Measurements from ENCODE around the gene FILIP1L. TPM values are rescaled to one million over a fixed set of nuclear protein-coding genes. Genes with fewer than 3 reads are reported as not detected.

The FILIP1L gene
- polyA plus RNA-seq, 12 donors: 55.9 to 104 (median 65.0) TPM; not detected in 1

- DNase-seq: no peak
Observed at GRCh38 chr3:99871231-99872045, 242.9 kb downstream of the FILIP1L start.

GRCh38 chr3:99870712-99871111, 243.6 kb downstream of the FILIP1L start:
- DNase-seq: no peak

DNA sequence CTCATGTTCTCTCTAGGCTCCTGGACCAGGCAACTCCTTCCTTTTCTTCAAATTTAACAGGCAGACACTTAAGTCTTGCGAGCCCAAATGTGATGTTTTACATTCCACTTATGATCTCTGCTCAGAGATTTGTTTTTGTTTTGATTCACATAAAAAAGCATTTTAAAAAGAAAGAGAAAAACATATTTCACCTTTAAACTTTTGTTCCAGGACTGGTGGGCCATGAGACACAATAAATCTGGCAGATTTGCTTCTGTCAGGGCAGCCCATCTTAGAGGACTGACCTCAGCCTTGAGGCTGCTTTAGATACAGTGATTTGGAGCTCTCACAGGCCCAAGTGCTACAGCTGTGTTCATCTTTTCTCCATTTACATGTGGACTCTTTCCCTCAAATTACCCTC, 244.7 kb downstream of the FILIP1L start:
- DNase-seq: no peak

DNA sequence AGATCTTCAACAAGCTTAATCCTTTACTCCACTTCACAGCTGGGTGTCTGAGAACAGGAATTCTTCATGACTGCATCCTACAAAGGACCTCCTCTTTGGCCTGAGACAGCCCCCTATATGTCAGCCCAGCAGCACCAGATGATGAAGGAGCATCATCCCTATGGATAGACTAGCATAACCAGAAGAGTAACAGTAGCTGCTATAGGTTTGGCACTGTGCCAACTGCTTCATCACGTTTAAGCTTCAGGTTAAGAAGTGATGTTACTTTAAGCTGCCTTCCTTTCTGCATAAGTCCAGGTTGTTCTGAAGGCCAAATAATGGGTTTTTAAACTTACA, 246.0 kb downstream of the FILIP1L start:
- no peak for DNase-seq

GRCh38 chr3:99867594-99868310, 246.5 kb downstream of the FILIP1L start:
- no peak for DNase-seq

- DNase-seq: no peak
Observed at GRCh38 chr3:99866261-99866761, 248.0 kb downstream of the FILIP1L start.

- DNase-seq: no peak
Observed at GRCh38 chr3:99865321-99865720, 249.0 kb downstream of the FILIP1L start.

GRCh38 chr3:99864289-99864688, 250.0 kb downstream of the FILIP1L start:
- no peak for DNase-seq

GRCh38 chr3:99863588-99863987, 250.7 kb downstream of the FILIP1L start:
- DNase-seq: no peak

GRCh38 chr3:99863002-99863401, 251.3 kb downstream of the FILIP1L start:
- DNase-seq: no peak

DNA sequence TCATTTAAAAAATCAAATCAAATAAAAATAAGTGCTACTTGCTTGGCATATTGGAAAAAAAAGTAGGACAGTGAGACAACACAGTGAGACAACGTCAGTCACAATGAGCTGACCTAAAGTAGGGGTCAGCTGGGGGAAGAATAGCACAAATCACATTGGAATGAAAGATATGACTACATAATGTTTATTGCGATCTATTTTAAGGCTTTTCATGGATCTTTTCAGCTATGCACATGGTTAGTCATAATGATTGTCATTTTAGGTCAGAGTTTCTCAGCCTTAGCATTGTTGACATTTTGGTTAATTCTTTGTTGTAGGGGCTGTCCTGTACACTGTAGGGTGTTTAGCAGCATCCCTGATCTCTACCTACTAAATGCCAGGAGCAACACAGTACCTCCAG, 252.1 kb downstream of the FILIP1L start:
- no peak for DNase-seq

DNA sequence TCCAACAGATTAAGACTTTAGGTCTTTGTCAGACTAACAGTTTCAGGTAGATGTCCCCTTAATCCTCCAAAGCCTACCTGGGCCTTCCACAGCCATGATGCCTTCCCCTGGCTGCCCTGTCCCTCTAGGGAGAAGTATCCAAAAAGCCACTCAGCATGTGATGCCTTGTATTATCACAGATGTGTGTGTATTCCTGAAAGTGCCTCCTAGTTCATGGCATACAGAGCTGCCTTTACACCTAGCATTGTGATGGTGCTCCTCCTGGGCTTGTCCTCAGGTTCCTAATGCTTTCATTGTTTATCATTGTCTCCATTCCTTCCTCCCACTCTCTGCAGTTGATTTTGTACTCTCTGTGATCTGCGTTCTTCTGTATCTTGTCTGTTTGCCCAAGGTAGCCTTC, 253.1 kb downstream of the FILIP1L start:
- DNase-seq: no peak

GRCh38 chr3:99859825-99860224, 254.5 kb downstream of the FILIP1L start:
- no peak for DNase-seq

DNA sequence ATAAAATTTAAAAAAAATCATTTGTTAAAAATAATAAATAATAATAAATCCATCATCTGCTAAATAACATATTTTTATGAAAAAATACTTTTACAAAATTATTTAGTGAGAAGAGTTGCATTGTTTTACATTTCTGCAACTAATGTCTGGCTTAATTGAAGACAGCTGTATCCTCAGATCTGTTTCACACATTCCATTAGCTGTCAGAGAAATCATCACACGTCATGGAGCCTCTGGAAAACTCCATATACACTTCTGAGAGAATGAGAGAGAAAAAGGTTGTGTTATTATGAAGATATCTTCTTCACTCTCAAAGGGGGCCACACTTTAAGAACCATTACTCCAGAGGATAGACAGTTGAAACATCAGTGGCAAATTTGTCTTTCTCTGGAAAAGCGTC, 255.8 kb downstream of the FILIP1L start:
- DNase-seq: no peak

GRCh38 chr3:99857278-99857677, 257.0 kb downstream of the FILIP1L start:
- no peak for DNase-seq

- DNase-seq: no peak
Observed at GRCh38 chr3:99856437-99857220, 257.7 kb downstream of the FILIP1L start.

DNA sequence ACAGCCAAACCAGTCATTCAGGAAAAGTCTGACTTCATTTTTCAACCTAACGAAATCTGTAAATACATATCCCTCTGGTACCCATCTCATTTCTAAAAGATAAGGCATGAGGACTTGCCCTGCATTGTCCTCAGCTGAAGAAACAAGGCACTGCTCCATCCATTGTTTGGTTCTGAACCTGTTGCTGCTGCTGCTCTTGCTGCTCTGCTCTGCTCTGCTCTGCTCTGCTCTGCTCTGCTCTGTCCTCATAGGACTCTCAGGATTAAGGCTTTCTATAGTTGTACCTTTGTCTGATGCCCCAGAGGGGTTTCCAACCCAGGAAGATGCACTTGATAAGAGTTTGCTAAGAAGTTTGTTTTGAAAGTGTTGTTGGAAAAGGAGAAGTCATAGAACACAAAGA, 258.4 kb downstream of the FILIP1L start:
- DNase-seq: no peak

- DNase-seq: no peak
Observed at GRCh38 chr3:99854756-99855298, 259.5 kb downstream of the FILIP1L start.

DNA sequence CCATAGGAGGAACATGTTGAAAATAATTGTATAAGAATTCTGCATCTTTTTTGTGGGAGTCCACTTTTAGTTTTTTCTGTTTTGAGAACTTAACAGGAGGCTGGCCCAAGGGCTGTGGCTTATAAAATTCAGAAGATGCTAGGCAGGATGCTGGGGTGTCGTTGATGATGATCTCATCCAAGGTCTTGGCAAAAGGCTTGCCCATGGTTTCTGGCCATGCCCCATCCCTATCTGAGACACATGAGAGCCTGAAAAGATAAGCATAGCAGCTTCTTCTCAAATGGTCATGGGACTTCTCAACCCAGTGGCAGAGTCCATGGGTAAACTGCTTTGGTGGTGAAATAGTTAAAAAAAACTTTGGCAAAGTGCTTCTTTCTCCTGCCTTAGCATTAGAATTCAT, 261.4 kb downstream of the FILIP1L start:
- no peak for DNase-seq

DNA sequence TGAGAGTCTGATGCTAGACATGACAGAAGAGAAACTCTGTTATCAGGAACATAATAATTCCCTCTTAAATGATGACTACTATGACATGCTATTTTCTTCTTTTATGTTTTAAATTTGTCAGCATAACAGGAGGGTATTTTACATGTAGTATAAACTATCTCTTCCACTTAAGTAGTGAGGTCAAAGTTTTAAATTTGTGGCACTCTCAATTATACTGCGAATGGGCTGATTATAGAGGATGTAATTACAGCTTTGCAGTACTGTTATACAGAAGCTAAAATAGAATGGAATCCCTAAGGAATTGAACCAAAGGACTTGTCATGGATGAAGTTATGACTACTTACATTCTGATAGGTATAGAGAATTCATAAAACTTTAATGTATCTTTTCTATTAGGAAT, 262.3 kb downstream of the FILIP1L start:
- no peak for DNase-seq

DNA sequence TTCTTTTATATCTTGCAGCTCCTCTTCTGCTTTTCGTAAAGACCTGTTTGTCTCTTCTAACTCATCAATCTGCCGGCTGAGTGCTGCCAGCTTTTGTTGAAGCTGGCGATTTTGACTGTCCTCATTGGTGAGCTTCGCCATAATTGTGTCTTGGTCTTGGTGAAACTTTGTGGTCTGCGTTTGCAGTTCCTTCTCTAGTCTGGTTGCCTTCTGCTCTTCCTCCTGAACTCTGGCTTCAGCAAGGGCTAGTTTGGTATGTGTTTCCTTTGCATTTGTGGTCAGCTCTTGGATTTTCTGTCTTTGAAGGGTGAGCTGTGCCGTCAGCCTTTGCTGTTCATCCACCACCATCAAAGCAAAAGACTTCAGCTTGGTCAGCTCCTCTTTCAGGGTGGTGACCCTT, 263.7 kb downstream of the FILIP1L start:
- DNase-seq: no peak

DNA sequence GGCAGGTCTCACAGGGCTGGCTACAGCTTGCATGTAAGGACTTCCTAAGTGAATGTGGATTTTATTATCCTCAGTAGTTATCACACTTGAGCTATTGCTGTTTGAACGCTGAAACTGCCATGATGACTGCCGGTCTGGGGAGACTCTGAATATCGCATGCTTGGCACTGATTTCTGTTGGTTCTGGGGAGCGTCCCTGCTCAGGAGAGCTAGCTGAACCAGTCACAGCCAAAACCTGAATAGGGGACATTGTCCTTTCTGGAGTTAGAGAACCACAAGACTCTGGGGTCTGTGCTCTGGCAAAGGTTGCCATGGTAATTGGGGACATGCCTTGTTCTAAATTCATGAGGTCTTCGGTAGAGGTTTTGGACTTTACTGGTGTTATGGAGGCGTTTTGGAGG, 265.9 kb downstream of the FILIP1L start:
- DNase-seq: no peak

Data from muscle of arm (tissue), 12 donors.